PFSK-1 (cell line): ENCODE data around the gene ADAMTS16.

Source experiments
- FOXP2 ChIP-seq: optimal IDR thresholded peaks from 2 replicates; pipeline ENCODE3; 2011; ENCODE audit warnings: borderline replicate concordance, control low read depth, inconsistent platforms; ENCODE audit not compliant: insufficient read depth; ENCODE audit errors: extremely low read length, extremely low read depth
- POLR2AphosphoS5 ChIP-seq: IDR thresholded peaks from 2 replicates; pipeline ENCODE4 v1.6.1; 2012; ENCODE audit warnings: low read depth, mild to moderate bottlenecking, control low read depth, low read length, moderate library complexity
- SIN3A ChIP-seq: IDR thresholded peaks from 2 replicates; pipeline ENCODE4 v1.6.1; 2012; ENCODE audit warnings: mild to moderate bottlenecking, low read length, moderate library complexity, borderline replicate concordance; ENCODE audit not compliant: insufficient read depth
- TAF1 ChIP-seq: IDR thresholded peaks from 2 replicates; pipeline ENCODE4 v1.6.1; 2012; ENCODE audit warnings: low read length, control low read depth, borderline replicate concordance; ENCODE audit not compliant: insufficient read depth
- TF ChIP-seq, protein P1 (sequence below), 2 experiments: IDR thresholded peaks; 2 replicates each; pipeline versions ENCODE4 v1.6.1 to v1.8.0; 2011 to 2012; ENCODE audit warnings: low read depth in 2 of 2, low read length in 2 of 2, control low read depth in 1 of 2, inconsistent platforms in 1 of 2, mild to moderate bottlenecking in 1 of 2, moderate library complexity in 1 of 2; ENCODE audit not compliant: insufficient read depth in 1 of 2

Gene ADAMTS16

DNA sequence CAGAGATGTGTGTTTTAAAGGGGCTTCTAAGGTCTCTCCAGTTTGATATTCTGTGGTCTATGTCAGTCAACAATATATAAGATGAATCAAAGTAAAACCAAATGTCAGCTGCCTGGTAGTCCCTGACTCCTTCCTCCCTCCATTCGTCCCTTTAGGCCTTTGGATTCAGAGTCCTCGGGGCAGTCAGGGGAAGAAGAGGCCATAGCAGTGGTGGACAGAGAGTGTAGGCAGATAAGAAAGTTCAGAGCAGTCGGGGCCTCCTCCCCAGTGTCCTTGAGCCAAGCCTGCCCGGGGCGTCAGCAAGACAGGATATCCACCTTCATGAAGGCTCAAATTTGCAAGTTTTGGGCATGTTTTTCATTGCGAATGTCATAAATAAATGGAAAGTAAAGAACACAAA is 110.6 kb downstream of the ADAMTS16 start:
- TF ChIP-seq POLR2AphosphoS5, result no peak
- TF ChIP-seq SIN3A, result no peak
- TF ChIP-seq TAF1, result no peak
- TF ChIP-seq FOXP2, result no peak
- TF ChIP-seq, protein P1, sequence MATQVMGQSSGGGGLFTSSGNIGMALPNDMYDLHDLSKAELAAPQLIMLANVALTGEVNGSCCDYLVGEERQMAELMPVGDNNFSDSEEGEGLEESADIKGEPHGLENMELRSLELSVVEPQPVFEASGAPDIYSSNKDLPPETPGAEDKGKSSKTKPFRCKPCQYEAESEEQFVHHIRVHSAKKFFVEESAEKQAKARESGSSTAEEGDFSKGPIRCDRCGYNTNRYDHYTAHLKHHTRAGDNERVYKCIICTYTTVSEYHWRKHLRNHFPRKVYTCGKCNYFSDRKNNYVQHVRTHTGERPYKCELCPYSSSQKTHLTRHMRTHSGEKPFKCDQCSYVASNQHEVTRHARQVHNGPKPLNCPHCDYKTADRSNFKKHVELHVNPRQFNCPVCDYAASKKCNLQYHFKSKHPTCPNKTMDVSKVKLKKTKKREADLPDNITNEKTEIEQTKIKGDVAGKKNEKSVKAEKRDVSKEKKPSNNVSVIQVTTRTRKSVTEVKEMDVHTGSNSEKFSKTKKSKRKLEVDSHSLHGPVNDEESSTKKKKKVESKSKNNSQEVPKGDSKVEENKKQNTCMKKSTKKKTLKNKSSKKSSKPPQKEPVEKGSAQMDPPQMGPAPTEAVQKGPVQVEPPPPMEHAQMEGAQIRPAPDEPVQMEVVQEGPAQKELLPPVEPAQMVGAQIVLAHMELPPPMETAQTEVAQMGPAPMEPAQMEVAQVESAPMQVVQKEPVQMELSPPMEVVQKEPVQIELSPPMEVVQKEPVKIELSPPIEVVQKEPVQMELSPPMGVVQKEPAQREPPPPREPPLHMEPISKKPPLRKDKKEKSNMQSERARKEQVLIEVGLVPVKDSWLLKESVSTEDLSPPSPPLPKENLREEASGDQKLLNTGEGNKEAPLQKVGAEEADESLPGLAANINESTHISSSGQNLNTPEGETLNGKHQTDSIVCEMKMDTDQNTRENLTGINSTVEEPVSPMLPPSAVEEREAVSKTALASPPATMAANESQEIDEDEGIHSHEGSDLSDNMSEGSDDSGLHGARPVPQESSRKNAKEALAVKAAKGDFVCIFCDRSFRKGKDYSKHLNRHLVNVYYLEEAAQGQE (IDR thresholded peaks at IDR 0.05; ENCODE audit: insufficient read depth in 1 of 2, low read depth in 2 of 2, low read length in 2 of 2), result no peak

DNA sequence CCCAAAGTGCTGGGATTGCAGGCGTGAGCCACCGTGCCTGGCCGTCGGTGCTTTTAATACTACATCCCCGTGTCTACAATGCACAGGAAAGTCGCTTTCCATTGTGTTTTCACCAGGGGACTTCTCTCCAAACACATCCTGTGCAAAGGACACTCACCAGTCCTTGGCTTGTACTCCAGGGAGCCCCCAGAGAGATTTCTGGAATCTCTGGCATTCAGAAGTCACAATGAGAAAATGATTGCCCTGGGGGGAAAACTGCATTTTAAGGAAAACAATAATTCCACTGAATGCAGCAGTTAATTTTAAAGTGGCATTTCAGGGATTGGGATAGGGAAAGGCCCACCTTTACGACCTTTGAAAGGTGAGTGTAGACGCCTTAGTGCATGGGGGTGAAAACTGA is 112.0 kb downstream of the ADAMTS16 start:
- TF ChIP-seq TAF1 (no peak), FOXP2 (no peak), SIN3A (no peak), POLR2AphosphoS5 (no peak)
- TF ChIP-seq, protein P1 (IDR thresholded peaks at IDR 0.05; ENCODE audit: insufficient read depth in 1 of 2, low read depth in 2 of 2, low read length in 2 of 2), result no peak

DNA sequence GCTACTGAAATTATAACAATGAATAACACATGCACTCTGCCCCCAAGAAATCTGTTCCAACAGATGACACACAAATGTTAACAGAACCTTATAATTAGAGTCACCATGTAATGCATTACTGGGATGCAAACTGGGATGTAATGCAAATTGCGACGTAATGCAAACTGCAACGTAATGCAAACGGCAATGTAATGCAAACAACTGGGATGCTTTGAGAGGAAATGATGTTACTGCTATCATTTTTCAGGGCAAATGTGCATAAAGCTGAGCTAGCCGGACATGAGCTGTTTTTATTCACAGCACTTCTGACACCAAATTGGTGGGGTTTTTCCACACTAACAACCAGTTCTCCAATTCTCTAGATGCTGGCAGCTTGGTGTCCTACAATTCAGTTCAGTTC is 117.2 kb downstream of the ADAMTS16 start:
- TF ChIP-seq SIN3A (no peak), TAF1 (no peak), POLR2AphosphoS5 (no peak), FOXP2 (no peak)
- TF ChIP-seq, protein P1 (IDR thresholded peaks at IDR 0.05; ENCODE audit: insufficient read depth in 1 of 2, low read depth in 2 of 2, low read length in 2 of 2), result no peak

DNA sequence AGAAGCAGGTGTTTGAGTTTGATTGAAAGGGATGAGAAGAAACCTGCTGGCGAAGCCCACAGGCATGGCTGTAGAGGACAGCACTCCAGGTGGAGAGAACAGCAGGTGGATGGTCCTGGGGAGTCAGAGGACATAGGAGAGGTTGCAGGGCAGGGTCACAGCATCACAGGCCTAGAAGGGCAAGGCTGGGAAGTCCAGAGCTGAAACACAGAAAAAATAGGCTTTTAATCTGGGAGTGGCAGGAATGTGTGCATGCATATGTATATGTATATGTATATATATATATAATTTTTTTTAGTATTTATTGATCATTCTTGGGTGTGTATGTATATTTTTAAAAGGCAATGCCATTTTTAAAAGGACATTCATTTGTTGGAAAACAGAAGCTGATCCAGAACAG is 118.4 kb downstream of the ADAMTS16 start:
- TF ChIP-seq TAF1, result no peak
- no peak for TF ChIP-seq FOXP2
- TF ChIP-seq, protein P1 (IDR thresholded peaks at IDR 0.05; ENCODE audit: insufficient read depth in 1 of 2, low read depth in 2 of 2, low read length in 2 of 2), result no peak
- no peak for TF ChIP-seq POLR2AphosphoS5
- no peak for TF ChIP-seq SIN3A

DNA sequence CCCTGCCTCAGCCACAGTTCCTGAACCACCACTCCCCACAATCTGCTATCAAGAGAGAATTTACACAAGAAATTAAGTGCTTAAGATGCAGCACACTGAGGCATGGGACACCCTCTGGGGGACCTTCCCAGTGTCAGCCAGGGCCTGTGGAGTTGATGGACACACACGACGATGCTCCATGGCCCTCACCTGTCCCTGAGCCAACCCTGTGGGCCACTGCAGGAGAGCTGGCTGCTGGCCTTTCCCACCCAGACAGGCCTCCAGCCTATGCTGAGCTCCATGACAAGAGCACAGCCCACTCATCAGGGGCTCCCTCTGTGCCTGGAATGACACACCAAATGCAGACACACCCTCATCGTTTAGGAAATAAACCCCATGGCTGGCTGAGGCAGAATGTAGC is 124.6 kb downstream of the ADAMTS16 start:
- TF ChIP-seq FOXP2 (no peak), SIN3A (no peak), TAF1 (no peak)
